Keratinocyte (primary cell): ENCODE measurements around the gene SSNA1. TPM values are rescaled to one million over a fixed set of nuclear protein-coding genes. Genes with fewer than 3 reads are reported as not detected.

Source experiments
- DNase-seq: peaks from one replicate; pipeline ENCODE4 v3.0.0-alpha.2; 2011; ENCODE audit warnings: low read depth, missing footprints, low spot score
- FAIRE-seq: peaks from 2 replicates; lab custom pipeline; 2011; peaks lifted over from hg19 to GRCh38; lab: Jason Lieb, UNC
- H2AFZ ChIP-seq: 2 replicates; pipeline ENCODE4 v1.6.0; 2012; ENCODE audit warnings: low read length, control low read depth, inconsistent platforms; ENCODE audit not compliant: control insufficient read depth
- H3K27ac ChIP-seq: 2 replicates; pipeline ENCODE4 v1.5.1; 2011; ENCODE audit warnings: low read length; ENCODE audit not compliant: control insufficient read depth, insufficient read depth
- H3K27me3 ChIP-seq: 3 replicates; pipeline ENCODE4 v1.6.0; 2011; ENCODE audit warnings: low read length; ENCODE audit not compliant: control insufficient read depth, insufficient read depth; ENCODE audit errors: extremely low read depth
- H3K36me3 ChIP-seq, 2 experiments: 2 replicates in 1 of 2; 3 replicates in 1 of 2; pipeline ENCODE4 v1.5.1; 2011; ENCODE audit warnings: low read length in 2 of 2, mild to moderate bottlenecking in 1 of 2; ENCODE audit not compliant: control insufficient read depth in 2 of 2, insufficient read depth in 2 of 2; ENCODE audit errors: extremely low read depth in 1 of 2
- H3K4me1 ChIP-seq: 3 replicates; pipeline ENCODE4 v1.5.1; 2011; ENCODE audit warnings: low read length; ENCODE audit not compliant: control insufficient read depth, insufficient read depth; ENCODE audit errors: extremely low read depth
- H3K4me2 ChIP-seq: 3 replicates; pipeline ENCODE4 v1.6.0; 2011; ENCODE audit warnings: low read depth, low read length; ENCODE audit not compliant: control insufficient read depth, insufficient read depth; ENCODE audit errors: extremely low read depth
- H3K4me3 ChIP-seq, 3 experiments: fragments of 200-600 bp in 1 of 3; sonication (generic) in 1 of 3; 2 replicates in 2 of 3; 3 replicates in 1 of 3; pipeline ENCODE4 v1.5.1; 2011 to 2016; ENCODE audit warnings: low read length in 3 of 3, mild to moderate bottlenecking in 3 of 3, control low read depth in 2 of 3, inconsistent platforms in 1 of 3, low read depth in 1 of 3, mixed read lengths in 1 of 3, mixed run types in 1 of 3, moderate library complexity in 1 of 3; ENCODE audit not compliant: control insufficient read depth in 2 of 3, insufficient read depth in 2 of 3; ENCODE audit errors: extremely low read depth in 1 of 3
- H3K79me2 ChIP-seq: 2 replicates; pipeline ENCODE4 v1.6.0; 2012; ENCODE audit warnings: low read length; ENCODE audit not compliant: control insufficient read depth, insufficient read depth
- H3K9ac ChIP-seq: 3 replicates; pipeline ENCODE4 v1.6.0; 2011; ENCODE audit warnings: low read length; ENCODE audit not compliant: control insufficient read depth, insufficient read depth; ENCODE audit errors: extremely low read depth
- H3K9me1 ChIP-seq: 3 replicates; pipeline ENCODE4 v1.6.0; 2011; ENCODE audit warnings: low read length; ENCODE audit not compliant: control insufficient read depth, insufficient read depth; ENCODE audit errors: extremely low read depth
- H3K9me3 ChIP-seq: 2 replicates; pipeline ENCODE4 v1.5.1; 2012; ENCODE audit warnings: low read depth, low read length; ENCODE audit not compliant: control insufficient read depth
- H4K20me1 ChIP-seq: 3 replicates; pipeline ENCODE4 v1.6.0; 2011; ENCODE audit warnings: low read length; ENCODE audit not compliant: control insufficient read depth, insufficient read depth; ENCODE audit errors: extremely low read depth
- EZH2 ChIP-seq: IDR thresholded peaks from one replicate; pipeline ENCODE4 v1.6.1; 2012; ENCODE audit warnings: inconsistent platforms, mild to moderate bottlenecking, low read length, moderate library complexity
- dilution Hi-C: fragments of 300-500 bp; cut with MboI; formaldehyde crosslinking; loops from one replicate; pipeline ENCODE4 v1.7.0; 2020; ENCODE audit warnings: low sequenced_read_pairs; ENCODE audit not compliant: extremely low pct_ligation_motif_present
- polyA plus RNA-seq, 5 experiments: library from polyadenylated mRNA; depleted of rRNA in 3 of 5; stranded (reverse) in 3 of 5; stranded (forward) in 1 of 5; unstranded in 1 of 5; fragments of >200 nt; gene quantifications; 1 replicate in 1 of 5; 2 replicates in 3 of 5; 3 replicates in 1 of 5; pipeline versions ENCODE4 v1.2.1 to v1.2.3, GENCODE V29; 2011 to 2012; ENCODE audit warnings: missing spikeins in 2 of 5, low read depth in 1 of 5, low replicate concordance in 1 of 5
- TF ChIP-seq, protein P1 (sequence below), 3 experiments: IDR thresholded peaks in 1 of 3; conservative IDR thresholded peaks in 1 of 3; optimal IDR thresholded peaks in 1 of 3; 2 replicates in 2 of 3; 3 replicates in 1 of 3; pipeline versions ENCODE3 to v1.5.1; 2011; ENCODE audit warnings: low read length in 3 of 3, mild to moderate bottlenecking in 3 of 3, moderate library complexity in 2 of 3, control low read depth in 1 of 3, inconsistent platforms in 1 of 3; ENCODE audit not compliant: insufficient read depth in 2 of 3; ENCODE audit errors: extremely low read depth in 1 of 3

Gene SSNA1
- polyA plus RNA-seq, 1 donor (not counting 4 experiments of a cell fraction or from before 2014, with no cell fraction given): 45.3 TPM

DNA sequence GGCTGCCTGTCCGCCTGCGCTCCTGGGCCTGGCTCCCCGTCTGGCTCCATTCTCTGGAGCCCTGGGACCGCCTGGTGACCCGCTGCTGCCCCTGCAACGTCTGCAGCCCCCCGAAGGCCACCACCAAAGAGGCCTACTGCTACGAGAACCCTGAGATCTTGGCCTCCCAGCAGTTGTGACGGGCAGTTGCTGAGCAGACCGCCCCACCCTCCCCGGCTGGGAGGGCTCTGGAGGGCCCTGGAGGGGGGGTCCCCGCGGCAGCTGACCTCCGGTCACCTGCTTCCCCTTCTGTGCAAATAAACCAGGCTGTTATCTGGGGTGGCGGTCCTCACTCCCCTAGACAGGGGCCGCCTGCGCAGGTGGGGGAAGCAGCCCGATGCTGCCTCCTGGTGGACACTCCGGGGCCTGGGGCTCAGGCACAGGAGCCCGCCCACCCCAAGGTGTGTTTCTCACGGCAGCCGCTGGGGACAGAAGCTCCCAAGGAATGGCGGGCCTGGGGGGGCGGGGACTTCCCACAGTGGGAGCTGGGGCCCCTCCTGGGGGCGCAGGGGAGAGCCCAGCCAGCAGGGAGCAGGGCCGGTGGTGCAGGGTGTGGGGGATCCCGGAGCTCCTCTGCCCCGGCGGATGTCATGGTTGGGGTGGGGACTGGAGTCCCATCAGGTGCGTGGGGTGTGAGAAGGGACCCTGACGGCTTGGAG is 47.9 kb downstream of the SSNA1 start:
- H3K9ac ChIP-seq: no peak overlapping the region
- peaks cover 12% of the 10 kb centered on the region for H3K27me3 ChIP-seq
- no peaks in the 10 kb centered on the region for H3K9me3 ChIP-seq
- H4K20me1 ChIP-seq: no peaks in the 10 kb centered on the region
- FAIRE-seq: no peak
- H3K4me1 ChIP-seq: no peaks in the 10 kb centered on the region
- H3K27ac ChIP-seq: no peak overlapping the region
- peaks cover 9% of the 10 kb centered on the region for H3K79me2 ChIP-seq
- H2AFZ ChIP-seq: no peak overlapping the region
- no peak overlapping the region for H3K4me2 ChIP-seq
- dilution Hi-C loops: no loop called here
- H3K4me3 ChIP-seq: no peak overlapping the region
- no peak for TF ChIP-seq EZH2
- TF ChIP-seq, protein P1, sequence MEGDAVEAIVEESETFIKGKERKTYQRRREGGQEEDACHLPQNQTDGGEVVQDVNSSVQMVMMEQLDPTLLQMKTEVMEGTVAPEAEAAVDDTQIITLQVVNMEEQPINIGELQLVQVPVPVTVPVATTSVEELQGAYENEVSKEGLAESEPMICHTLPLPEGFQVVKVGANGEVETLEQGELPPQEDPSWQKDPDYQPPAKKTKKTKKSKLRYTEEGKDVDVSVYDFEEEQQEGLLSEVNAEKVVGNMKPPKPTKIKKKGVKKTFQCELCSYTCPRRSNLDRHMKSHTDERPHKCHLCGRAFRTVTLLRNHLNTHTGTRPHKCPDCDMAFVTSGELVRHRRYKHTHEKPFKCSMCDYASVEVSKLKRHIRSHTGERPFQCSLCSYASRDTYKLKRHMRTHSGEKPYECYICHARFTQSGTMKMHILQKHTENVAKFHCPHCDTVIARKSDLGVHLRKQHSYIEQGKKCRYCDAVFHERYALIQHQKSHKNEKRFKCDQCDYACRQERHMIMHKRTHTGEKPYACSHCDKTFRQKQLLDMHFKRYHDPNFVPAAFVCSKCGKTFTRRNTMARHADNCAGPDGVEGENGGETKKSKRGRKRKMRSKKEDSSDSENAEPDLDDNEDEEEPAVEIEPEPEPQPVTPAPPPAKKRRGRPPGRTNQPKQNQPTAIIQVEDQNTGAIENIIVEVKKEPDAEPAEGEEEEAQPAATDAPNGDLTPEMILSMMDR (optimal IDR thresholded peaks at IDR 0.05 in 1 of 3, IDR thresholded peaks at IDR 0.05 in 1 of 3, conservative IDR thresholded peaks at IDR 0.05 in 1 of 3; ENCODE audit: extremely low read depth in 1 of 3, insufficient read depth in 2 of 3, low read length in 3 of 3): peak in 2 of 3 experiments; percentile 83 to 99
- H3K9me1 ChIP-seq: no peaks in the 10 kb centered on the region
- no peak for DNase-seq
- peaks cover 0 to 6% of the 10 kb centered on the region in 2 experiments for H3K36me3 ChIP-seq

DNA sequence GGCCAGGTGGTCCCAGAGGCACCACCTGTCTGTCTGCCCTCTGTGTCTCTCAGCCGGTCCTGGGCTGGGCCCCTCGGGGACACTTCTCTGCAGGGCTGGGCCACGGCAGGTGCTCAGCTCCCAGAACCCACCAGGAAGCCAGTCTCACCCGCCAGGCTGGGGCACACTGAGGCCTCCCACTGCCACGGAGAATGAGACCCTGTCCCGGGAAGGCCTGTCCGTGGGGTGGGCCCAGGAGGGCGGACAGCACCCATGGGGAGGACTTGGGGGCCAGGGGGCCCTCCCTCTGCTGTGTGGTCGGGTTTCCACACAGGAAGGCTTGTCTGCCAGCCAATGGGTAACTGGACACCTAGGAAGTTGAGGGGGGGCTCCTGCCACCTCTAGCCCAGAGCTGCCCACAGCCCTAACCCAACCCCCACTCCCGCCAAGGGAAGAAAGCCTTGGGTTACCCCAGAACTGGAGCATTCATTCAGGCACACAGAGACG is 48.5 kb downstream of the SSNA1 start:
- TF ChIP-seq, protein P1 (optimal IDR thresholded peaks at IDR 0.05 in 1 of 3, IDR thresholded peaks at IDR 0.05 in 1 of 3, conservative IDR thresholded peaks at IDR 0.05 in 1 of 3; ENCODE audit: extremely low read depth in 1 of 3, insufficient read depth in 2 of 3, low read length in 3 of 3): no peak
- no peak for TF ChIP-seq EZH2
- no peak for DNase-seq
- H3K4me1 ChIP-seq: no peaks in the 10 kb centered on the region
- H3K9me1 ChIP-seq: no peaks in the 10 kb centered on the region
- H3K4me3 ChIP-seq: no peak overlapping the region
- no peak for FAIRE-seq
- no peak overlapping the region for H3K27ac ChIP-seq
- no peak overlapping the region for H2AFZ ChIP-seq
- peaks cover 1 to 8% of the 10 kb centered on the region in 2 experiments for H3K36me3 ChIP-seq
- no peaks in the 10 kb centered on the region for H3K9me3 ChIP-seq
- peaks cover 12% of the 10 kb centered on the region for H3K27me3 ChIP-seq
- H3K9ac ChIP-seq: no peak overlapping the region
- H4K20me1 ChIP-seq: peaks cover 4% of the 10 kb centered on the region
- peaks cover 14% of the 10 kb centered on the region for H3K79me2 ChIP-seq
- dilution Hi-C loops: no loop called here
- H3K4me2 ChIP-seq: no peak overlapping the region
